Liver (tissue), 9 donors: ENCODE measurements around the gene CLDN6. TPM values are rescaled to one million over a fixed set of nuclear protein-coding genes. Genes with fewer than 3 reads are reported as not detected.

Source experiments
- DNase-seq: peaks from one replicate; pipeline ENCODE4 v3.0.0-alpha.2; 2017; ENCODE audit warnings: low spot score
- H3K27ac ChIP-seq, 2 donors: one replicate each; pipeline ENCODE4 v1.7.0; 2013; ENCODE audit warnings: inconsistent platforms in 2 of 2, low read length in 2 of 2, control low read depth in 1 of 2, low read depth in 1 of 2, mild to moderate bottlenecking in 1 of 2
- H3K27me3 ChIP-seq, 4 donors: one replicate each; pipeline versions ENCODE4 v1.6.1 to v1.7.0; 2013; ENCODE audit warnings: low read length in 3 of 4, inconsistent platforms in 1 of 4, mild to moderate bottlenecking in 1 of 4, moderate library complexity in 1 of 4; ENCODE audit not compliant: control insufficient read depth in 4 of 4, insufficient read depth in 4 of 4
- H3K36me3 ChIP-seq, 4 donors: one replicate each; pipeline versions ENCODE4 v1.6.1 to v1.7.0; 2013; ENCODE audit warnings: low read length in 3 of 4, mild to moderate bottlenecking in 3 of 4, low read depth in 1 of 4, moderate library complexity in 1 of 4; ENCODE audit not compliant: control insufficient read depth in 4 of 4, insufficient read depth in 3 of 4
- H3K4me1 ChIP-seq, 4 donors: one replicate each; pipeline versions ENCODE4 v1.6.1 to v1.7.0; 2013; ENCODE audit warnings: low read length in 3 of 4, mild to moderate bottlenecking in 3 of 4, moderate library complexity in 1 of 4; ENCODE audit not compliant: control insufficient read depth in 4 of 4, insufficient read depth in 4 of 4
- H3K4me3 ChIP-seq, 3 donors: one replicate each; pipeline versions ENCODE4 v1.6.1 to v1.7.0; 2013; ENCODE audit warnings: low read length in 3 of 3, control low read depth in 1 of 3, low read depth in 1 of 3, mild to moderate bottlenecking in 1 of 3
- H3K9ac ChIP-seq, 2 donors: one replicate each; pipeline ENCODE4 v1.7.0; 2013; ENCODE audit warnings: low read length in 2 of 2, mild to moderate bottlenecking in 2 of 2, moderate library complexity in 2 of 2, control low read depth in 1 of 2, low read depth in 1 of 2
- H3K9me3 ChIP-seq, 4 donors: one replicate each; pipeline versions ENCODE4 v1.6.1 to v1.7.0; 2013; ENCODE audit warnings: low read length in 3 of 4; ENCODE audit not compliant: control insufficient read depth in 4 of 4
- EGR1 ChIP-seq, 2 donors: IDR thresholded peaks; 2 replicates each; pipeline ENCODE4 v1.6.1; 2016 to 2018; ENCODE audit warnings: antibody characterized with exemption in 2 of 2, low read depth in 2 of 2
- FOXA2 ChIP-seq: IDR thresholded peaks from 2 replicates; pipeline ENCODE4 v1.6.1; 2016; ENCODE audit warnings: antibody characterized with exemption
- HNF4A ChIP-seq, 2 donors: conservative IDR thresholded peaks; 2 replicates each; pipeline ENCODE4 v1.6.1; 2016; ENCODE audit warnings: antibody characterized with exemption in 2 of 2, mild to moderate bottlenecking in 2 of 2
- HNF4G ChIP-seq: IDR thresholded peaks from 2 replicates; pipeline ENCODE4 v1.6.1; 2016; ENCODE audit warnings: antibody characterized with exemption
- JUND ChIP-seq, 2 donors: IDR thresholded peaks; 2 replicates each; pipeline ENCODE4 v1.6.1; 2016; ENCODE audit warnings: antibody characterized with exemption in 2 of 2
- NR2F2 ChIP-seq: IDR thresholded peaks from 2 replicates; pipeline ENCODE4 v1.6.1; 2016; ENCODE audit warnings: antibody characterized with exemption
- RAD21 ChIP-seq, 2 donors: IDR thresholded peaks; 2 replicates each; pipeline ENCODE4 v1.6.1; 2016; ENCODE audit warnings: antibody characterized with exemption in 2 of 2, mild to moderate bottlenecking in 2 of 2
- RXRA ChIP-seq, 2 donors: IDR thresholded peaks; 2 replicates each; pipeline ENCODE4 v1.6.1; 2017 to 2018; ENCODE audit warnings: antibody characterized with exemption in 2 of 2, mild to moderate bottlenecking in 1 of 2
- SP1 ChIP-seq: IDR thresholded peaks from 2 replicates; pipeline ENCODE4 v1.6.1; 2018; ENCODE audit warnings: antibody characterized with exemption, mild to moderate bottlenecking
- TAF1 ChIP-seq: conservative IDR thresholded peaks from 2 replicates; pipeline ENCODE4 v1.6.1; 2016; ENCODE audit warnings: antibody characterized with exemption, mild to moderate bottlenecking
- YY1 ChIP-seq: IDR thresholded peaks from 2 replicates; pipeline ENCODE4 v1.6.1; 2016; ENCODE audit warnings: antibody characterized with exemption, mild to moderate bottlenecking
- WGBS: extraction: QIAGEN DNeasy Blood & Tissue Kit; methylation state at CpG from one replicate; pipeline ENCODE4 v1.1.7; 2013; 5-methylcytosine and 5-hydroxymethylcytosine counted together
- polyA plus RNA-seq, 2 donors: library from polyadenylated mRNA; stranded (reverse) in 1 of 2; unstranded in 1 of 2; fragments of 200-250 nt in 1 of 2; fragments of >200 nt in 1 of 2; fragmentation: Nextera tagmentation in 1 of 2; extraction: Ambion mirVana in 1 of 2; gene quantifications; one replicate each; pipeline versions ENCODE4 v1.2.1 to v1.2.3, GENCODE V29; 2013 to 2015
- total RNA-seq, 2 donors: library from RNA; depleted of rRNA; stranded (reverse); fragments of >200 nt; gene quantifications; one replicate each; pipeline ENCODE4 v1.2.3, GENCODE V29; 2014
- TF ChIP-seq, protein P1 (sequence below): IDR thresholded peaks from 2 replicates; pipeline ENCODE4 v1.6.1; 2016; ENCODE audit warnings: antibody characterized with exemption
- TF ChIP-seq, protein P2 (sequence below): fragments of 150-350 bp; IDR thresholded peaks from 2 replicates; pipeline ENCODE4 v1.5.1; 2017; ENCODE audit warnings: improper control_type of control experiment, low read depth, low read length; ENCODE audit not compliant: missing input control
- TF ChIP-seq, protein P3 (sequence below): IDR thresholded peaks from 2 replicates; pipeline ENCODE4 v1.6.1; 2016; ENCODE audit warnings: antibody characterized with exemption
- TF ChIP-seq, protein P4 (sequence below): IDR thresholded peaks from 2 replicates; pipeline ENCODE4 v1.6.1; 2016; ENCODE audit warnings: antibody characterized with exemption
- donor health status: healthy.
- donor health status: healthy.
- donor health status: healthy.
- donor health status: healthy.
- donor health status: healthy.

Gene CLDN6
- total and polyA plus RNA-seq, 4 donors: 0.75 TPM; not detected in 3

DNA sequence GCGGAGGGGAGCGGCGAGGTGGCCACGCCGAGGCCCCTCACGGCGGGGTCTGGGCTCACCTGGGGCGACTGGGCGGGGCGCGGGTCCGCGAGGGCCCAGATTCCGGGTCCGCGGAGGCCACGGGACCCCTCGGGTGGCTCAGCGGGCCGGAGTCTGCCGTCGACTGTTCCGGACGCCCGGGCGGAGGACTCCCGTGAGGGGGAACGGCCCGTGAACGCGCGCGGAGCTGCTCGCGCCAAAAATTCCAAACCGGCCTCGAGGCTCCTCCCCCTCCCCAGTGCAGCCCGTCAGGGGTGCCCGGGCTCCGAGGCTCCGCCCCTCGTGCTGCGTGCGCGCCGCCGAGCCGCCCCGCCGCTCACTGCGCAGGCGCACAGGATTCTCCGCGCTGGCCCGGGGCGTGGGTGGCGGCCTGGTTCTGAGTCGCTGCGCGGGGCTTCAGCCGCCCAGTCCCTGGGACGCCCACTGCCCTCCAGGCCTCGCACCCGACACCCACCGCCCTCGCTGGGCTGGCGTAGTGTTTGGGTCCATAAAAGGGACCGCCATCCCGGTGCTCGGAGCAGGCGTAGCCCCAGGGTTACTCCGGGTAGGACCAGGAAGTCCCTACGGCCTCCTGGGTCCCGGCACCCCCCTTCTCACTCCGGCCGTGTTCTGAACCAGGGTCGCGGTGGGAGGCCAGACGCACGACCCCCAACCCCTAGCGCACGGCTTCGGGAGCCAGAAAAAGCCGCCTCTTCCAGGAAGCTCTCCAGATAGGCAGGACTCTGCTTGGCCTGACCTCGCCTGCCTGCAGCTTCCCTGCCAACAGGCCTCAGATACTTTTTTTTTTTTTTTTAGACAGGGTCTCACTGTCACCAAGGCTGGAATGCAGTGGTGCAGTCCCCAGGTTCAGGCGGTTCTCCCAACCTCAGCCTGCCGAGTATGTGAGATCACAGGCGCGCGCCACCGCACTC, 37.5 kb downstream of the CLDN6 start, which contains the start of gene PKMYT1:
TSS of gene PKMYT1 (minus strand) at position 220 of the 950 bp plus-strand sequence. CDS start 789 bp downstream, outside the sequence.
- Histone ChIP-seq H3K4me3 (peak within 1 kb of the TSS; percentile 66 to 79 (median 77)), H3K9ac (peak within 1 kb of the TSS; percentile 77), H3K4me1 (peaks cover 8 to 33% (median 18%) of the 10 kb centered on the region in 4 donors), H3K27me3 (peaks cover 0 to 2% (median 0%) of the 10 kb centered on the region in 4 donors), H3K27ac (peak within 1 kb of the TSS; percentile 49 to 65), H3K9me3 (no peaks in the 10 kb centered on the region), H3K36me3 (no peaks in the 10 kb centered on the region)
- 6% methylated on average over 91 of the region's 91 CpGs for WGBS
- TF ChIP-seq EGR1 (IDR thresholded peaks at IDR 0.05; ENCODE audit: low read depth in 2 of 2) (peak in 1 of 2 donors; percentile 84), RXRA (IDR thresholded peaks at IDR 0.05) (no peak)
- DNase-seq: peak; percentile 95

DNA sequence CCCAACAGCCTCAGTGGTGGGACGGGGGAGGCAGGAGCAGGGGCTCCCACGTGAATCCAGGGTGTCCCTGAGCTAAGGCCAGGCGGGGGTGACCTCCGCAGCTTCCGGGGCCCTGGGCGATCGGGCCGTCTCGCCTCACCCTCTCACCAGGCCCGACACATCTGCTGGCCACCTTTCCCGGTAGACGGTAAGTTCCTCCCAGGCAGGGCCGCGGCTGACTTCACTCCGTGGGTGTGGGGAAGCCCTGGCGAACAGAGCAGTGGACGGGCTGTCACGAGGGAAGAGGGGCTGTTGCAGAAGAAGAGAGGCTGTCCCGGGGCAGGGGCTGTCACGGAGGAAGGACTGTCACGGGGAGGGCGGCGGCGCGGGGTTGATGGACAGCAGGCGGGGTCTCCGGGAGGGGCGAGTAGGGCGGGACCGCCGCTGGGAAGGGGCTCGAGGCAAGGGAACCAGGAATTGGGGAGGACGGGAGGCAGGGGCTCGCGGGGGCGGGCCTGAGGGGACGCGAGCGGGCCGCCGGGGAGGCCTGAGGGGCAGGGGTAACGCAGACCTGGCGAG, 38.2 kb downstream of the CLDN6 start:
- Histone ChIP-seq H3K36me3 (no peaks in the 10 kb centered on the region), H3K4me1 (peaks cover 8 to 29% (median 14%) of the 10 kb centered on the region in 4 donors), H3K9ac (no peak overlapping the region), H3K27me3 (peaks cover 0 to 2% (median 0%) of the 10 kb centered on the region in 4 donors), H3K4me3 (peak overlapping the region in 2 of 3 donors; percentile 20 to 77), H3K27ac (no peak overlapping the region), H3K9me3 (no peaks in the 10 kb centered on the region)
- no peak for TF ChIP-seq SP1
- no peak for TF ChIP-seq RAD21 (IDR thresholded peaks at IDR 0.05)
- TF ChIP-seq FOXA2: no peak
- TF ChIP-seq, protein P1, sequence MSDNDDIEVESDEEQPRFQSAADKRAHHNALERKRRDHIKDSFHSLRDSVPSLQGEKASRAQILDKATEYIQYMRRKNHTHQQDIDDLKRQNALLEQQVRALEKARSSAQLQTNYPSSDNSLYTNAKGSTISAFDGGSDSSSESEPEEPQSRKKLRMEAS: no peak
- TF ChIP-seq RXRA (IDR thresholded peaks at IDR 0.05): no peak
- TF ChIP-seq, protein P2, sequence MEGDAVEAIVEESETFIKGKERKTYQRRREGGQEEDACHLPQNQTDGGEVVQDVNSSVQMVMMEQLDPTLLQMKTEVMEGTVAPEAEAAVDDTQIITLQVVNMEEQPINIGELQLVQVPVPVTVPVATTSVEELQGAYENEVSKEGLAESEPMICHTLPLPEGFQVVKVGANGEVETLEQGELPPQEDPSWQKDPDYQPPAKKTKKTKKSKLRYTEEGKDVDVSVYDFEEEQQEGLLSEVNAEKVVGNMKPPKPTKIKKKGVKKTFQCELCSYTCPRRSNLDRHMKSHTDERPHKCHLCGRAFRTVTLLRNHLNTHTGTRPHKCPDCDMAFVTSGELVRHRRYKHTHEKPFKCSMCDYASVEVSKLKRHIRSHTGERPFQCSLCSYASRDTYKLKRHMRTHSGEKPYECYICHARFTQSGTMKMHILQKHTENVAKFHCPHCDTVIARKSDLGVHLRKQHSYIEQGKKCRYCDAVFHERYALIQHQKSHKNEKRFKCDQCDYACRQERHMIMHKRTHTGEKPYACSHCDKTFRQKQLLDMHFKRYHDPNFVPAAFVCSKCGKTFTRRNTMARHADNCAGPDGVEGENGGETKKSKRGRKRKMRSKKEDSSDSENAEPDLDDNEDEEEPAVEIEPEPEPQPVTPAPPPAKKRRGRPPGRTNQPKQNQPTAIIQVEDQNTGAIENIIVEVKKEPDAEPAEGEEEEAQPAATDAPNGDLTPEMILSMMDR: no peak
- TF ChIP-seq EGR1 (IDR thresholded peaks at IDR 0.05; ENCODE audit: low read depth in 2 of 2): no peak
- TF ChIP-seq, protein P3, sequence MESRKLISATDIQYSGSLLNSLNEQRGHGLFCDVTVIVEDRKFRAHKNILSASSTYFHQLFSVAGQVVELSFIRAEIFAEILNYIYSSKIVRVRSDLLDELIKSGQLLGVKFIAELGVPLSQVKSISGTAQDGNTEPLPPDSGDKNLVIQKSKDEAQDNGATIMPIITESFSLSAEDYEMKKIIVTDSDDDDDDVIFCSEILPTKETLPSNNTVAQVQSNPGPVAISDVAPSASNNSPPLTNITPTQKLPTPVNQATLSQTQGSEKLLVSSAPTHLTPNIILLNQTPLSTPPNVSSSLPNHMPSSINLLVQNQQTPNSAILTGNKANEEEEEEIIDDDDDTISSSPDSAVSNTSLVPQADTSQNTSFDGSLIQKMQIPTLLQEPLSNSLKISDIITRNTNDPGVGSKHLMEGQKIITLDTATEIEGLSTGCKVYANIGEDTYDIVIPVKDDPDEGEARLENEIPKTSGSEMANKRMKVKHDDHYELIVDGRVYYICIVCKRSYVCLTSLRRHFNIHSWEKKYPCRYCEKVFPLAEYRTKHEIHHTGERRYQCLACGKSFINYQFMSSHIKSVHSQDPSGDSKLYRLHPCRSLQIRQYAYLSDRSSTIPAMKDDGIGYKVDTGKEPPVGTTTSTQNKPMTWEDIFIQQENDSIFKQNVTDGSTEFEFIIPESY: no peak
- no peak for TF ChIP-seq YY1
- no peak for TF ChIP-seq JUND (IDR thresholded peaks at IDR 0.05)
- peak; percentile 51 for DNase-seq
- 14% methylated on average over 43 of the region's 43 CpGs for WGBS

DNA sequence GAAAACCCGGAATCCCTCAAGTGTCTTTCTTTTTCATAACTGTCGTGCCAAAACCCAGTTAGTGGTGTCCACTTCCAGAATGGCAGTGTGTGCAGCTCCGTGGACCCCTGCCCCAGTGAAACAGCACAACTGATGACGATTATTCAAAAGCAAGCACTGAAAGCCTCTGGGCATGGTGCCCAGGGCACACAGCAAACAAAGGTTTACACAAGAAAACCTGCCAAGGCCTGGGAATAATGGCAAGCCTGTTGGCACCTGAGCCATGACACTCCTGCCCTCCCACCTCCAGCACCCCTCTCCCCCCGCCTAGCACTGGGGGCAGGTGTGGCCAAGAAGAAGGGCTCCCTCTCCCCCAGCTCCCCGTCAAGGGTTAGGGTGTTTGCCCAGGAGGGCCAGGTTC, 40.5 kb downstream of the CLDN6 start:
- H3K9ac ChIP-seq: no peak overlapping the region
- H3K4me1 ChIP-seq: peaks cover 8 to 25% (median 14%) of the 10 kb centered on the region in 4 donors
- WGBS: 33% methylated on average over 6 of the region's 6 CpGs
- no peaks in the 10 kb centered on the region for H3K9me3 ChIP-seq
- H3K36me3 ChIP-seq: no peaks in the 10 kb centered on the region
- no peak overlapping the region for H3K4me3 ChIP-seq
- no peak overlapping the region for H3K27ac ChIP-seq
- H3K27me3 ChIP-seq: peaks cover 0 to 2% (median 0%) of the 10 kb centered on the region in 4 donors
- no peak for DNase-seq
- TF ChIP-seq RXRA (IDR thresholded peaks at IDR 0.05) (peak; percentile 34 to 41), NR2F2 (no peak), HNF4A (conservative IDR thresholded peaks at IDR 0.05) (peak; percentile 49 to 68), FOXA2 (peak; percentile 34), HNF4G (no peak), TAF1 (no peak), SP1 (peak; percentile 81)
- TF ChIP-seq, protein P4, sequence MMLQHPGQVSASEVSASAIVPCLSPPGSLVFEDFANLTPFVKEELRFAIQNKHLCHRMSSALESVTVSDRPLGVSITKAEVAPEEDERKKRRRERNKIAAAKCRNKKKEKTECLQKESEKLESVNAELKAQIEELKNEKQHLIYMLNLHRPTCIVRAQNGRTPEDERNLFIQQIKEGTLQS: no peak
- TF ChIP-seq, protein P2: no peak
- TF ChIP-seq, protein P3: no peak
- TF ChIP-seq, protein P1: no peak
